Peyer's patch (tissue), 4 donors: ENCODE data around the gene CD209. TPM values are rescaled to one million over a fixed set of nuclear protein-coding genes. Genes with fewer than 3 reads are reported as not detected.
A peak's percentile ranks its signal among the peaks of the same experiment; 100 is the strongest.
"Not testable (repeated sequence)": the region's sequence is repeated elsewhere in the genome, so short reads cannot be mapped to it uniquely, and the experiment has no call there.

Experiments
- DNase-seq, 3 donors: peaks; one replicate each; pipeline ENCODE4 v3.0.0-alpha.2; 2017 to 2019
- H3K27ac ChIP-seq, 4 donors: fragments of 200-600 bp; sonication (generic); one replicate each; pipeline ENCODE4 v1.5.1; 2016 to 2019
- H3K27me3 ChIP-seq, 2 donors: fragments of 200-600 bp; sonication (generic); one replicate each; pipeline ENCODE4 v1.5.1; 2019
- H3K36me3 ChIP-seq, 3 donors: fragments of 200-600 bp; sonication (generic); one replicate each; pipeline ENCODE4 v1.5.1; 2016 to 2019
- H3K4me1 ChIP-seq, 4 donors: fragments of 200-600 bp; sonication (generic); one replicate each; pipeline ENCODE4 v1.5.1; 2016 to 2019
- H3K4me3 ChIP-seq, 4 donors: fragments of 200-600 bp; sonication (generic); 1 replicate in 3 of 4; 2 replicates in 1 of 4; pipeline ENCODE4 v1.5.1; 2016 to 2019; ENCODE audit warnings: mild to moderate bottlenecking in 1 of 4
- H3K9me3 ChIP-seq, 4 donors: fragments of 200-600 bp; sonication (generic); one replicate each; pipeline ENCODE4 v1.5.1; 2016 to 2019; ENCODE audit warnings: mild to moderate bottlenecking in 1 of 4
- POLR2A ChIP-seq, 2 donors: fragments of 450-650 bp; IDR thresholded peaks; one replicate each; pipeline ENCODE4 v1.5.1; 2017; ENCODE audit warnings: antibody characterized with exemption in 2 of 2, mild to moderate bottlenecking in 2 of 2, moderate library complexity in 2 of 2
- total RNA-seq, 4 donors: library from RNA; depleted of rRNA; stranded (reverse); fragments of >200 nt; gene quantifications; one replicate each; pipeline ENCODE4 v1.1.0, GENCODE V29; 2016
- TF ChIP-seq, protein P1 (sequence below), 6 experiments: fragments of 450-650 bp in 4 of 6; fragments of 200-600 bp in 2 of 6; sonication (generic) in 1 of 6; IDR thresholded peaks; one replicate each; pipeline ENCODE4 v1.5.1; 2017 to 2019; ENCODE audit warnings: antibody characterized with exemption in 6 of 6, mild to moderate bottlenecking in 3 of 6, moderate library complexity in 1 of 6

CD209 gene, protein sequence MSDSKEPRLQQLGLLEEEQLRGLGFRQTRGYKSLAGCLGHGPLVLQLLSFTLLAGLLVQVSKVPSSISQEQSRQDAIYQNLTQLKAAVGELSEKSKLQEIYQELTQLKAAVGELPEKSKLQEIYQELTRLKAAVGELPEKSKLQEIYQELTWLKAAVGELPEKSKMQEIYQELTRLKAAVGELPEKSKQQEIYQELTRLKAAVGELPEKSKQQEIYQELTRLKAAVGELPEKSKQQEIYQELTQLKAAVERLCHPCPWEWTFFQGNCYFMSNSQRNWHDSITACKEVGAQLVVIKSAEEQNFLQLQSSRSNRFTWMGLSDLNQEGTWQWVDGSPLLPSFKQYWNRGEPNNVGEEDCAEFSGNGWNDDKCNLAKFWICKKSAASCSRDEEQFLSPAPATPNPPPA
- 10 to 100 TPM in 1 of 4 donors, 1 to 10 TPM in 3; 1.6 to 31.4 (median 5.2) TPM for total RNA-seq

DNA sequence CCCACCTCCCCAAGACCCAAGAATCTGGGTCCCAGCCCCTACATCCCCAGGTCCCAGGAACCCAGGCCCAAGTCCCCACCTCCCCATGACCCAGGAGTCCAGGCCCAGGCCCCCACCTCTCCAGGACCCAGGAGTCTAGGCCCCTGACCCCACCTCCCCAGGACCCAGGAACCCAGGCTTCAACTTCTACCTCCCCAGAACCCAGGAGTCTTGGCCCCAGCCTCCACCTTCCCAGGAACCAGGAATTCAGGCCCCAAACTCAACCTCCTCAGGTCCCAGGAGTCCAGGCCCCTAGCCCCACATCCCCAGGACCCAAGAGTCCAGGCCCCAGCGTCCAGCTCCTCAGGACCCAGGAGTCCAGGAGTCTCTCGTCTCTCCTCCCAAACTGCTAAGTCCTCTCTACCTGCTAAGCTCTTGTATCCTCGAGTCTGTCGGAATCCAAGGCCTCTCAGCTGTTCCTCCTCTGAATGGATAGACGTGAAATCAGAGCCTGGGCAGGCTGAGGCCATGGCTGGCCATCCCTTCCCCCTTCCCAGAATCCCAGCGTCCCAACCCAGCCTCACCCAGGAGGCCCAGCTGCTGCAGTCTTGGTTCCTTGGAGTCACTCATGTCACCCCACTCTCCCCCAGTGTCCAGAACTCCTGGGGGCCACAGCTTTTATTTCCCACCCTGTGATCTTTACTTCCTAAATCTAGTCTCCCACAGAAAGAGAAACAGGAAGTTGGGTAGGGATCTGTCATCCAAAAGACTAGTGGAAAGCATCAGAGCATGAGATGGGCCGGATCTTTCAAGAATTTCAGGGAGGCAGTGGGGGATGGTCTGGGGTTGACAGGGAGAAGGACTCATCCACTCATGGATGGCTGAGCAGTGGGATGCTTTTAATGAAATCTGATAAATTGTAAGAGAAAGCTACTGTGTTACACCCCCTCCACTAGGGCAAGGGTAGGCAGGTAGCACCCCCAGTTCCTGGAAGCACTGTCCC, at the start of gene CD209:
Gene CD209 (minus strand): TSS at position 632 of the 982 bp plus-strand sequence. CDS start 23 bp downstream, at position 609.
- Histone ChIP-seq H3K4me3 (peak within 1 kb of the TSS in 1 of 4 donors; percentile 10), H3K4me1 (no peaks in the 10 kb centered on the region), H3K9me3 (peaks cover 0 to 3% (median 0%) of the 10 kb centered on the region in 4 donors), H3K27me3 (no peaks in the 10 kb centered on the region), H3K27ac (no peak within 1 kb of the TSS), H3K36me3 (no peaks in the 10 kb centered on the region)
- TF ChIP-seq POLR2A (IDR thresholded peaks at IDR 0.05), result no peak
- TF ChIP-seq, protein P1, sequence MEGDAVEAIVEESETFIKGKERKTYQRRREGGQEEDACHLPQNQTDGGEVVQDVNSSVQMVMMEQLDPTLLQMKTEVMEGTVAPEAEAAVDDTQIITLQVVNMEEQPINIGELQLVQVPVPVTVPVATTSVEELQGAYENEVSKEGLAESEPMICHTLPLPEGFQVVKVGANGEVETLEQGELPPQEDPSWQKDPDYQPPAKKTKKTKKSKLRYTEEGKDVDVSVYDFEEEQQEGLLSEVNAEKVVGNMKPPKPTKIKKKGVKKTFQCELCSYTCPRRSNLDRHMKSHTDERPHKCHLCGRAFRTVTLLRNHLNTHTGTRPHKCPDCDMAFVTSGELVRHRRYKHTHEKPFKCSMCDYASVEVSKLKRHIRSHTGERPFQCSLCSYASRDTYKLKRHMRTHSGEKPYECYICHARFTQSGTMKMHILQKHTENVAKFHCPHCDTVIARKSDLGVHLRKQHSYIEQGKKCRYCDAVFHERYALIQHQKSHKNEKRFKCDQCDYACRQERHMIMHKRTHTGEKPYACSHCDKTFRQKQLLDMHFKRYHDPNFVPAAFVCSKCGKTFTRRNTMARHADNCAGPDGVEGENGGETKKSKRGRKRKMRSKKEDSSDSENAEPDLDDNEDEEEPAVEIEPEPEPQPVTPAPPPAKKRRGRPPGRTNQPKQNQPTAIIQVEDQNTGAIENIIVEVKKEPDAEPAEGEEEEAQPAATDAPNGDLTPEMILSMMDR (IDR thresholded peaks at IDR 0.05), result no peak
- no peak for DNase-seq

DNA sequence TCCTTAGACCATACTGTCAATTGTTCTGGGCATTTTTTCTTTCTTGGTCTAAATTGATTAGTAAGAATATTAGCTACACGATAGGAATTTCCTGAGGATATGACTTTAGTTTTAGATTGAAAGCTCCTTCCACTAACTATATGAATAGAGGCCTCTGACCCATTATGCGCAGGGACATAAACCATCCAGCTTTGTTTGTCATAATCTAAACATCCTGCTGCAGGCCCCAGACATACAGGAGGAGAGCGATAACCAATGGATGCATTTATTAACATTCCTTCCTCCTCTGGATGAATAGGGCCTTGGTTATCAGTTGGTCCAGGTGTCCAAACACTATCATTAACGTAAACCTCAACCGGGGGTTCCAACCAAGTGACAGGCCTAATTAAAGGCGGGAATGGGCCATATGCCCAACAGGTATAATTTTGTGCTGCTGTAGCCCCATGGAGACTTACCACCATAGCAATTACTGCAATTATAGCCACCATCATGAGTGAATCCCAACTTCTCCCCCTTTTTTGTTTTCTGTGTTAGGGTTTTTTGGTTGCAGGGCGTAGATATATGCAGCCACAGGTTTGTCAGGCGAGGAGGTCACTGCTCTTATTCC, 48.3 kb upstream of the CD209 start:
- Histone ChIP-seq H3K27ac (no peak overlapping the region), H3K27me3 (no peaks in the 10 kb centered on the region), H3K4me1 (no peaks in the 10 kb centered on the region), H3K36me3 (no peaks in the 10 kb centered on the region), H3K9me3 (peaks cover 0 to 3% (median 0%) of the 10 kb centered on the region in 4 donors), H3K4me3 (no peak overlapping the region)
- no peak for DNase-seq
- TF ChIP-seq POLR2A (IDR thresholded peaks at IDR 0.05), result no peak

DNA sequence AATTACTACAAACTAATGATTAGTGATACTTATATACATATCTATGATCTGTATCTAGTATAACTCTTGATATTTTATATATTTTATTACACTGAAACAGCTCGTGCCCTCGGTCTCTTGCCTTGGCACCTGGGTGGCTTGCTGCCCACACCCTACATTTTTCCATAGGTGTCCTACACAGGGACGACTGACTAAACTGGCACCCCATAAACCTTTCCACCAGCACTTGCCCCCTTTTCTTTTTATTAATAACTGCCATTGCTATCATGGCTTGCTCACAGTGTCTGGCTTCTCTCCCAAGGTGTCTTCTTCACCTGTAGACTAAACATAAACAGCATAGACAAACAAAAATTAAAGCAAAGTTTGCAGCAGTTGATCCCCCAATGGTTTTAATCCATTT, 46.2 kb upstream of the CD209 start:
- H3K27ac ChIP-seq, result no peak overlapping the region
- TF ChIP-seq, protein P1 (IDR thresholded peaks at IDR 0.05), result no peak
- no peak for TF ChIP-seq POLR2A (IDR thresholded peaks at IDR 0.05)
- no peaks in the 10 kb centered on the region for H3K36me3 ChIP-seq
- no peaks in the 10 kb centered on the region for H3K9me3 ChIP-seq
- peaks cover 0 to 13% (median 8%) of the 10 kb centered on the region in 4 donors for H3K4me1 ChIP-seq
- H3K4me3 ChIP-seq, result no peak overlapping the region
- DNase-seq, result no peak
- peaks cover 0 to 13% of the 10 kb centered on the region in 2 donors for H3K27me3 ChIP-seq

DNA sequence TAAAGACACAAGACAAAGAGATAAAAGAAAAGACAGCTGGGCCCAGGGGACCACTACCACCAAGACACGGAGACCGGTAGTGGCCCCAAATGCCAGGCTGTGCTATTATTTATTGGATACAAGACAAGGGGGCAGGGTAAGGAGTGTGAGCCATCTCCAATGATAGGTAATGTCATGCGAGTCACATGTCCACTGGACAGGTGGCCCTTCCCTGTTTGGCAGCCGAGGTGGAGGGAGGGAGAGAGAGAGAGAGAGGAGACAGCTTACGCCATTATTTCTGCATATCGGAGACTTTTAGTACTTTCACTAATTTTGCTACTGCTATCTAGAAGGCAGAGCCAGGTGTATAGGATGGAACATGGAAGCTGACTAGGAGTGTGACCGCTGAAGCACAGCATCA, 45.4 kb upstream of the CD209 start:
- Histone ChIP-seq H3K4me1 (peaks cover 0 to 21% (median 8%) of the 10 kb centered on the region in 4 donors), H3K27me3 (peaks cover 0 to 21% of the 10 kb centered on the region in 2 donors)
- H3K4me3 ChIP-seq, H3K27ac ChIP-seq, H3K36me3 ChIP-seq, DNase-seq, H3K9me3 ChIP-seq: not testable (repeated sequence)

DNA sequence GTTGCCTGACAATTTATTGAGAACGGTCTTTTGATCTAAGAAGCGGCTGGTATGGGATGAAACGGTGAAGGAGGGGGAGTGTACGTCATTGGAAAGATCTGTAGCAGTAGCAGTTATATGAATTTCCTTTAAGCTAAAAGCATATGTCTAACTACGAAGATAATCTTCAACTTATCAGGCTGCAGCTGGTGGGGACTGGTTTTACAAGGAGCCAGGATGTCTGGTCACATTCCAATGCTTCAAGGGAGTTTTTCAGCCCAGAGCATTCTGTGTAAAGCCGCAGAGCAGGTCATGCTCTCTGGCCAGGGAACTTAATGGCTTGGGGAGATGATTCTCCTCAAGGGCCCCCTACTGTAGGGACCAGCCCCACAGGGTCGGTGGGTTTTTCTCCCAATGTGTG, 44.9 kb upstream of the CD209 start:
- H3K27me3 ChIP-seq, result peaks cover 0 to 25% of the 10 kb centered on the region in 2 donors
- H3K4me3 ChIP-seq, result no peak overlapping the region
- peaks cover 0 to 21% (median 8%) of the 10 kb centered on the region in 4 donors for H3K4me1 ChIP-seq
- TF ChIP-seq, protein P1 (IDR thresholded peaks at IDR 0.05), result no peak
- no peak for TF ChIP-seq POLR2A (IDR thresholded peaks at IDR 0.05)
- H3K9me3 ChIP-seq, result no peaks in the 10 kb centered on the region
- H3K36me3 ChIP-seq, result no peaks in the 10 kb centered on the region
- no peak for DNase-seq
- H3K27ac ChIP-seq, result no peak overlapping the region

DNA sequence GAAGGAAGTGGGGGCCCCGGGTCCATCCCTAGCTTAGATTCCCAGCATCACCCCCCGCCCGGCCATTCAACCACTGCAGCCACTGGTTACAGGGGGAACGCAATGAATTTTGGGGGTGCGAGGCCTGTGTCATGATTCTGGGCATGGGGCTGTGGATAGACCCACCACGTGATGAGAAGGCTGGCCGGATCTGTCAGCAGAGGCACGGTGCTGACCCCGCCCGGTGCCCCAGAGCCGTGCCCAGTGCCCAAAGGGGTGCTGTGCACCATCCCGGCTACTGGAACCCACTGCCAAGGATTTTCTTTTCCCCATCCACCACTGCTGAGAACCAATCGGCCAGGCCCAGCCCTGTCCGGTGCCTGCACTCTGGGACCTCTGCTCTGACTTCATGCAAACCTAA, 43.1 kb upstream of the CD209 start:
- H3K36me3 ChIP-seq, result no peaks in the 10 kb centered on the region
- peaks cover 0 to 21% (median 8%) of the 10 kb centered on the region in 4 donors for H3K4me1 ChIP-seq
- TF ChIP-seq, protein P1 (IDR thresholded peaks at IDR 0.05), result no peak
- TF ChIP-seq POLR2A (IDR thresholded peaks at IDR 0.05), result no peak
- DNase-seq, result no peak
- H3K27me3 ChIP-seq, result peaks cover 0 to 27% of the 10 kb centered on the region in 2 donors
- no peak overlapping the region for H3K27ac ChIP-seq
- no peak overlapping the region for H3K4me3 ChIP-seq
- no peaks in the 10 kb centered on the region for H3K9me3 ChIP-seq
